Ecto neural progenitor cell (in vitro differentiated cells): ENCODE data around the gene COASY.

Source experiments
- DNase-seq: peaks from one replicate; pipeline ENCODE4 v3.0.0-alpha.2; 2018; ENCODE audit warnings: low spot score

COASY gene

DNA sequence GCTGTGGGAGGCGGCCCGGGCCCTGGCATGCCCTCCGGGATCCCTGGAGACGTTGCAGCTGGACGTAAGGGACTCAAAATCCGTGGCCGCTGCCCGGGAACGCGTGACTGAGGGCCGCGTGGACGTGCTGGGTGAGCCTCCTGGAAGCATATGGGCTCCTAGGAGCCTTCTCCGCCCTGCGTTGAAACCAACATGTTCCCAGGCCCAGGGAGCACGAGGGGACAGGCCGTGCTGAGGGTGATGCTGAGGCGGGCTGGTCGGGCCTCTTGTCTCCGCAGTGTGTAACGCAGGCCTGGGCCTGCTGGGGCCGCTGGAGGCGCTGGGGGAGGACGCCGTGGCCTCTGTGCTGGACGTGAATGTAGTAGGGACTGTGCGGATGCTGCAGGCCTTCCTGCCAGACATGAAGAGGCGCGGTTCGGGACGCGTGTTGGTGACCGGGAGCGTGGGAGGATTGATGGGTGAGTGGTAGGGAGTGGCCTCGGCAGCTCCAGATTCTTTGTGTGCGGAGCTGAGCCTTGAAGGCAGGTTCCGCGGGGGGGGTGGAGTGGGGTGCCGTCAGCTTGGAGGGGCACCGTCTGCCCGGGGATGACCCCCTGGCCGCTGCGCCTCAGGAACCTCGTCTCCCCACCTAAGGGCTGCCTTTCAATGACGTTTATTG lies 8.7 kb upstream of the COASY start:
- no peak for DNase-seq

GRCh38 chr17:42553866-42554249 lies 8.1 kb upstream of the COASY start:
- no peak for DNase-seq

DNA sequence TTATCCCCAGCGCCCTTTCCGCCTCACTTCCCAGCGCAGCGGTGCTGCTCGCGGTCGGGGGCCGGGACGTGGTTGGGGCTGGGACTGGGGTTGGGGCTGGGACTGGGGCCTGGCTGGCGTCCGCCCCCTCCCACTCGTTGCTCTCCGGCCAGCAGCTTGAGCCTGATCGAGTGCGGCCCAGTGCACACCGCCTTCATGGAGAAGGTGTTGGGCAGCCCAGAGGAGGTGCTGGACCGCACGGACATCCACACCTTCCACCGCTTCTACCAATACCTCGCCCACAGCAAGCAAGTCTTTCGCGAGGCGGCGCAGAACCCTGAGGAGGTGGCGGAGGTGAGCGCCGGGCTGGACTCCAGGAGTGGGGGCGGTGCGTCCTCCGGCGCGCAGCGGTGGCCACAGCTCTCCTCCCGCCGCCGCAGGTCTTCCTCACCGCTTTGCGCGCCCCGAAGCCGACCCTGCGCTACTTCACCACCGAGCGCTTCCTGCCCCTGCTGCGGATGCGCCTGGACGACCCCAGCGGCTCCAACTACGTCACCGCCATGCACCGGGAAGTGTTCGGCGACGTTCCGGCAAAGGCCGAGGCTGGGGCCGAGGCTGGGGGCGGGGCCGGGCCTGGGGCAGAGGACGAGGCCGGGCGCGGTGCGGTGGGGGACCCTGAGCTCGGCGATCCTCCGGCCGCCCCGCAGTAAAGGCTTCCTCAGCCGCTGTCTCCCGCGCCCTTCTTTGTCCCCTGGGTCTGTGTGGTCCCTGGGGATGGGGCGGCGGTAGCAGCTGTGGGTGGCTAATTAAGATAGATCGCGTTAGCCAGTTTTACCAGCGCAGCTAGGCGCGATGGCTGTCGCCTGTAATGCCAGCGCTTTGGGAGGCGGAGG lies 7.5 kb upstream of the COASY start:
- peak; percentile 96 for DNase-seq

DNA sequence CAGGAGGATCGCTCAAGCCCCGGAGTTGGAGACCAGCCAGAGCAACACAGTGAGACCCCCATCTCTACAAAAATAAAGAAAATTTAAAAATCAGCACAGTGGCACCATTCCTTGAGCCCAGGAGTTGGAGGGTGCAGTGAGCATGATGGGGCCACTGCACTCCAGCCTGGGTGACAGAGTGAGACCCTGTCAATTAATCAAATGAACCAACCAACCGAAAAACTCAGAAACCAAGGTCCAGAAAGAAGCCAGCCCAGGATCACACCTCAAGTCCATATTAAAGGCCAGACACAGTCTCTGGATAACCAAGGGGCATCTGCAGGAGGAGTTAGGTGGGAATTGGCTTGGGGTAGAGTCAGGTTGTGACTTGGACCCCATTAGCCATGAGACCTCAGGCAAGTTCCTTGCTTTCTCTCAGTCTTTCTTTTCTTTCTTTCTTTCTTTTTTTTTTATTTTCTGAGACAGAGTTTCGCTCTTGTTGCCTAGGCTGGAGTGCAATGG lies 6.8 kb upstream of the COASY start:
- DNase-seq = no peak

- peak; percentile 78 for DNase-seq
Observed at GRCh38 chr17:42555961-42556617, 5.9 kb upstream of the COASY start.

GRCh38 chr17:42559075-42559474 lies 2.9 kb upstream of the COASY start:
- DNase-seq = no peak

DNA sequence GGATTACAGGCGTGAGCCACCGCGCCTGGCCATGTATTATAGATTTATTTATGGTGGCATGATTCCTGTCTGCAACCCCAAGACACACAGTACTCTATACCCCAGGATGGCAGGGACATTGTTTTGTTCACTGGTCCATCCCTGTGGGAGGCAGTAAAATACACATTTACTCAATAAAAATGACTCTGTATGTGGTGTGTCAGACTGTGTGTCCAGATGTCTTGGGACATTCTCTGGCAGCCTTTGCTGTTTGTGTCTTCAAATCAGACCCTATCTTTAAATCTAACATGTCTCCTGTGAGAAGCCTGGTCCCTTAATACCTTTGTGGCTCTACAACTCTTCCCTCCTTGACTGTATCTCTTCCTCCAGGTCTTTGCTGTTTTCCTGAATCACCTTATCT lies 1.7 kb upstream of the COASY start:
- DNase-seq = no peak

DNA sequence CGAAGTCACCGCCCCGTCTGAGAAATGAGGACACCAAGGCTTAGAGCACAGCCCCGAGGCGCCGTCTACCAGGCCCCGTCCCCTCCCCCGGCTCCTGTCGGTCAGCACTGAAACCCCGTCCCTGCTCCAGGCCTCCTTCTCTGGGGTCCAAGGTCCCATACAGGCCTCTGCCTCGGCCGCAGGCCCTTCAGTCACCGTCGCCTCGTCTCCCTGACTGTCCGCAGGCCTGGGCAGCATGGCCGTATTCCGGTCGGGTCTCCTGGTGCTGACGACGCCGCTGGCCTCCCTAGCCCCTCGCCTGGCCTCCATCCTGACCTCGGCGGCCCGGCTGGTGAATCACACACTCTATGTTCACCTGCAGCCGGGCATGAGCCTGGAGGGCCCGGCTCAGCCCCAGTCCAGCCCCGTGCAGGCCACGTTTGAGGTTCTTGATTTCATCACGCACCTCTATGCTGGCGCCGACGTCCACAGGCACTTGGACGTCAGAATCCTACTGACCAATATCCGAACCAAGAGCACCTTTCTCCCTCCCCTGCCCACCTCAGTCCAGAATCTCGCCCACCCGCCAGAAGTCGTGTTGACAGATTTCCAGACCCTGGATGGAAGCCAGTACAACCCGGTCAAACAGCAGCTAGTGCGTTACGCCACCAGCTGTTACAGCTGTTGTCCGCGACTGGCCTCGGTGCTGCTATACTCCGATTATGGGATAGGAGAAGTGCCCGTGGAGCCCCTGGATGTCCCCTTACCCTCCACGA lies 617 bp downstream of the COASY start:
- DNase-seq = no peak

DNA sequence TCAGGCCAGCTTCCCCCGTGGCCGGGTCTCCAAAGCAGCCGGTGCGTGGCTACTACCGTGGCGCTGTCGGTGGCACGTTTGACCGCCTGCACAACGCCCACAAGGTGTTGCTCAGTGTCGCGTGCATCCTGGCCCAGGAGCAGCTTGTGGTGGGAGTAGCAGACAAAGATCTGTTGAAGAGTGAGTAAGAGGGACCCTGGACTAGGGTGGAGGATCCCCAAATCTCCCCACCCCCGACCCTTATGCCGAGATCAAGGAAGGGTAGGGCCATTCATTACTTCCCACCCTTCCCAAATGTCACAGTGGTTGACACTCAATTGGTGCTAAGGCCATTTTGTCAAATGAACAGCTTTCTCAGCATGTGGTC lies 1.2 kb downstream of the COASY start:
- DNase-seq = no peak

- DNase-seq = no peak
Observed at GRCh38 chr17:42563543-42563942, 1.6 kb downstream of the COASY start.

- no peak for DNase-seq
Observed at GRCh38 chr17:42563950-42564349, 2.0 kb downstream of the COASY start.

DNA sequence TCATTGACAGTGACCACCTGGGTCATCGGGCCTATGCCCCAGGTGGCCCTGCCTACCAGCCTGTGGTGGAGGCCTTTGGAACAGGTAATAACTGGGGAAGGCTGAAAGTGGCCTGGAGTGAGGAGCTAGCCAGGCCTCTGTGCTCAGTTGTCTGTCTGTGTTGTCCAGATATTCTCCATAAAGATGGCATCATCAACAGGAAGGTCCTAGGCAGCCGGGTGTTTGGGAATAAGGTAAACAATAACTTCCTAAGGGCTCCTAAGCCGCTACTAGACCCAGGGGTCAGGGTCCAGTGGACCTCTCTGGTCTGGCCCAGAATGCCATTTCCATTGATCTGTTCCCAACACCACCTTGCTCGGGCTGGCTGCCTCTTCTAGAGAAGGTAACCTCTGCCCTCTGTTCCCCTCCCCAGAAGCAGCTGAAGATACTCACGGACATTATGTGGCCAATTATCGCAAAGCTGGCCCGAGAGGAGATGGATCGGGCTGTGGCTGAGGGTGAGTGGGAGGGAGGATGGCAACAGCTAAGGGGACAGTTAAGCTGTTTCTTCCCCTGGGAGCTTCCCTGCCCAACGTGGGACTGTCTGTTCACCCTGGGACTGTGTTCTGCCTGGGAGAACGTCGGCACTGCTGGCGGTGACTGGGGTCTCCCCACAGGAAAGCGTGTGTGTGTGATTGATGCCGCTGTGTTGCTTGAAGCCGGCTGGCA lies 3.0 kb downstream of the COASY start:
- DNase-seq = no peak

GRCh38 chr17:42565523-42566214 lies 3.7 kb downstream of the COASY start:
- DNase-seq = no peak

DNA sequence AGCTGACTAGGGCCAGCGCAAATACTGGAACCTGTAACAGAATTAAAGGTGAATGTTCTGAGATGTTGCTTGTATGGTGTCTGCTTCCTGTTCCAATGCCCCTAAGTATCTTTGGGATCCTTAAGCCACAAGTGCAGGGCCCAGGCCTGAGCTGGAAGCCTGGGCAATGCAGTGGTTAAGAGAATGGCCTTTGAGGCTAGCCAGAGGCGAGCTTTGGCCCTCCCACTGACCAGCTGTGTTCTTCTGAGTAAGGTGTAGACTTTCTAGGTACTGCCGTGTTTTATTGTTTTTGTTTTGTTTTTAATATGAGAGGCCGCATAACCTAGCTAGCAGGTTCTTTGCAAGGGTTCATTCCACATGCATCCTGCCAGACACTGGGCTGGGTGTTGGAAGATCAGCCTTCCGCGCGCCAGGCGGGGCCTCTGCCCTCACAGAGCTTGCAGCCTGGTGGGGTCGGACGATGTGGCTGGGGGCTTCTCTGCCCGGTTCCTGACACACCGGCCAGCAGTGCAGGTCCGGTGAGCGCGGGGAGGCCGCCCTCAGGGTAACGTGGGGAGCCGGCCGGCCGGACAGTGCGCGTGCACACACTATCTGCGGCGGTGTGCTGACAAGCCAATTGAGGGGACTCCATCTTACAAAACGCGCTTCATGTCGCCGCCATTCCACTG lies 4.4 kb downstream of the COASY start:
- no peak for DNase-seq

DNA sequence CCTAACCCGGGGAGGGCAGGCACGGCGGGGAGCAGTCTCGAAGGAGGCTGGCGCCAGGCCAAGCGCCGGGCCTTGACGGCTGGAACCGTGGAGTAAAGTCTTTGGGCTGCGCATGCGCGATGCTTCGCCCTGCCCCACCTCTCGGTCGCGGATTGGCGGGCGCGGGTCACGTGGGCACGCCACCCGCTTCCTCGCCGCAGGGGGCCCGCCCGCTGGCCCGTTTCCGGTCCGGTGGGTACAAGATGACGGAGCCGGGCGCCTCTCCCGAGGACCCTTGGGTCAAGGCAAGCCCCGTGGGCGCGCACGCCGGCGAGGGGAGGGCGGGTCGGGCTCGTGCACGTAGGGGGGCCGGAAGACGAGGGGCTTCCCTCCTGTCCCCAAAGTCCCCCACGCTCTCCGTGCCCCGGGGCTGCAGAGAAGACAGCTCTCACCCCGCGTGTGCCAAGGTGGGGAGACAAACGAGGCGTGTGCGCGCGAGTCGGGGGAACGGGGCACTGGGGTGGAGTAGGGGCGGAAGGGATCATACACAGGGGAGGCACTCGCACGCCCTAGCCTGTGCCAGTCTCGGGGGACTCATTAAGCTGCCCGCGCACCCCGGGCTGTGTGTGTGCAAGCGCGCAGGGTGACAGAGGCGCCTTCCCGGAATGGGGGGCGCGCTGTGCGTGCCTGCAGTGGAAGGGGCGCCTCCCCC lies 5.1 kb downstream of the COASY start, which contains the start of gene MLX:
MLX (plus strand) TSS at position 218 of the 691 bp plus-strand sequence; CDS start at position 243, 25 bp downstream.
- DNase-seq = peak; percentile 98

DNA sequence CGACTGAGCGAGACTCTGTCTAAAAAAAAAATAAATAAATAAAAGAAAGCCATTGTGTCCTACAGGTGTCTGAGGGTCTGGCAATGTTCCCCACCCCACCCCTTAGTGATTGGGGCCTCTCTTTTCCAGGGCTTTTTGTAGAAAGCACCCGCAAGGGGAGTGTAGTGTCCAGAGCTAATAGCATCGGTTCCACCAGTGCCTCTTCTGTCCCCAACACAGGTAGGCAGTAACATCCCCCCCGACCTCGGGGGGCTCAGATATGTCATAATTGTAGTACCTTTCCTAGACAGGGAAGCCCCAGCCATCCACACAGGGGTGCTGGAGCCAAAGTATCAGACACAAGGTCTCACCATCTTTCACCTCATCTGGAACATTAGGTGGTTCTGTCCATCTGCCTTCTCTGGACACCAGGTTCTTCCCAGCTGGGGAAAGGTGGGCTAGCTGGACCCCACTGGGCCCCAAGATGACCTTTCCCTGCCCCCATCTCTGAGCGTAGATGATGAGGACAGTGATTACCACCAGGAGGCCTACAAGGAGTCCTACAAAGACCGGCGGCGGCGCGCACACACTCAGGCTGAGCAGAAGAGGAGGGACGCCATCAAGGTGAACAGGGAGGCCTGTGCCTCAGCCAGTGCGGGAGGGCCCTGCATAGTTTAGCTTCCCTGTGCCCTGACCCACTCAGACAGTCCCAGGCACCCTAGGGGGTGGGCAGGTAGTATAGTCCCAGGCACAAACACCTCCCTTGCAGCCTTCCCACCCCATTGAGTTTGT lies 6.6 kb downstream of the COASY start:
- DNase-seq = no peak

- DNase-seq = no peak
Observed at GRCh38 chr17:42571435-42572225, 9.7 kb downstream of the COASY start.

DNA sequence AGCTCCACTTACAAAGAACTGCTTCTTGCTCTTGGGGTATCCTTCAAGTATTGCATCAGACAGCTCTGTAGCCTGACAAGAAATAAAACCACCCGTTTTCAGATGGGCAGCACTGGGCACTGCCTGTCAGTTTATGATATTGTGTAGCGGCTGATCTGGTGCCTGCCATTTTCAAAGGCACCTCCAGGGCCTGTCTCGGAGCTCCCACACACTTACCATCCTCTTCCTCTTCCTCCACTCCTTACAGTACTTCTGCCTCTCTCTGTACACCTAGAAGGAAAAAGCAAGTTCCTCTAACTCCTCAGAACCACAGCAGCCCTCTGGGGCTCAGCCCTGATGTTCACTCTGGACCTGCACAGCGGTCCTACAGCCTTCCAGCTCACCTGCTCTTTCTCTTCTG lies 11.1 kb downstream of the COASY start:
- no peak for DNase-seq
